Testis (tissue), 2 donors: Measurements from ENCODE around the gene SAMD4B.

ENCODE experiments used
- POLR2A ChIP-seq: fragments of 450-650 bp; IDR thresholded peaks from one replicate; pipeline ENCODE4 v1.6.1; 2017; ENCODE audit warnings: antibody characterized with exemption, mild to moderate bottlenecking, moderate library complexity
- TF ChIP-seq, protein P1 (sequence below), 3 experiments: fragments of 450-650 bp in 2 of 3; fragments of 200-600 bp in 1 of 3; sonication (generic) in 1 of 3; IDR thresholded peaks; one replicate each; pipeline ENCODE4 v1.5.1; 2016 to 2019; ENCODE audit warnings: antibody characterized with exemption in 3 of 3, mild to moderate bottlenecking in 2 of 3, moderate library complexity in 1 of 3

DNA sequence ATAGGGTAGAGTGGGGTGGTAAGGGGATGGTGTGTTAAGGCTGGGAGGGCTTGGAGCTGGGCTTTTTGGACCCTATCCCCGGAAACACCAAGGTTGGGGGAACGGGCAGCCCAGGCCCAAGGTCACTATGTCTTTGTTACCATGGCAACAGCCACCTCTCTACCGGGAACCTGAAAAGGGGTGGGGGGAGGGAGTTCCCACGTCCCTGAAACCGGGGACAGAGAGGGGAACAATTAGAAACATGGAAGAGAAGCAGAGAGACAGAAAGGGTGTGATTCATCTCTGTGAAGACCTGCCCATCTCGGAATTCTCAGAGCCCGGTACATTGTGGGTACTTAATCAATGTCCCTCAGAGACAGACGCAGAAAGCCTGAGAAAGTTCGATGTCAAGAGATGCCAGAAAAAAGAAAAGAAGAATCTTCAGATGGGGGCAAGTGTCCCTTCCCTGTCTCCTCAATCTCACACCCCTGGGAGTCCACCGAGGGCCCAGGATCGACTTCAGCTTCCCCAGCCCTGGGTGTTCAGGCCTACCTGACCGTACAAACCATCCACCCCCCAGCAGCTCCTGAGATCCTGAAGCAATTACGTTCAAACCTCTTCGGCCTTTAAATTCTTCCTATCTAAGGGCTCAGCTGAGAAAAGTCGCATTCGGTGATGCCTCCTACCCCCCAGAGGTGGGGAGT lies 14.7 kb upstream of the SAMD4B start:
- TF ChIP-seq, protein P1, sequence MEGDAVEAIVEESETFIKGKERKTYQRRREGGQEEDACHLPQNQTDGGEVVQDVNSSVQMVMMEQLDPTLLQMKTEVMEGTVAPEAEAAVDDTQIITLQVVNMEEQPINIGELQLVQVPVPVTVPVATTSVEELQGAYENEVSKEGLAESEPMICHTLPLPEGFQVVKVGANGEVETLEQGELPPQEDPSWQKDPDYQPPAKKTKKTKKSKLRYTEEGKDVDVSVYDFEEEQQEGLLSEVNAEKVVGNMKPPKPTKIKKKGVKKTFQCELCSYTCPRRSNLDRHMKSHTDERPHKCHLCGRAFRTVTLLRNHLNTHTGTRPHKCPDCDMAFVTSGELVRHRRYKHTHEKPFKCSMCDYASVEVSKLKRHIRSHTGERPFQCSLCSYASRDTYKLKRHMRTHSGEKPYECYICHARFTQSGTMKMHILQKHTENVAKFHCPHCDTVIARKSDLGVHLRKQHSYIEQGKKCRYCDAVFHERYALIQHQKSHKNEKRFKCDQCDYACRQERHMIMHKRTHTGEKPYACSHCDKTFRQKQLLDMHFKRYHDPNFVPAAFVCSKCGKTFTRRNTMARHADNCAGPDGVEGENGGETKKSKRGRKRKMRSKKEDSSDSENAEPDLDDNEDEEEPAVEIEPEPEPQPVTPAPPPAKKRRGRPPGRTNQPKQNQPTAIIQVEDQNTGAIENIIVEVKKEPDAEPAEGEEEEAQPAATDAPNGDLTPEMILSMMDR (IDR thresholded peaks at IDR 0.05), result no peak
- TF ChIP-seq POLR2A, result no peak
